K562 (cell line): ENCODE results near the gene ABCF3. TPM values are rescaled to one million over a fixed set of nuclear protein-coding genes. Genes with fewer than 3 reads are reported as not detected.

Experiments used
- ATAC-seq: fragments of 200-7000 bp; cut with Tn5 transposase; 3 replicates; pipeline ENCODE4 v1.9.1; 2020; ENCODE audit warnings: moderate library complexity
- BruUV-seq: library from RNA; stranded (reverse); fragments of 400-500 nt; replicated peaks from 2 replicates; lab custom pipeline; 2021; lab: Mats Ljungman, UMichigan
- CTCF ChIA-PET: fragments of 300-600 bp; formaldehyde crosslinking; extraction: SDS; loops from one replicate; lab custom pipeline; 2021; ENCODE audit warnings: low intra/inter-chr PET ratio; lab: Yijun Ruan, JAX
- POLR2A ChIA-PET: fragments of 300-600, 350-650 bp; sonication (Branson Sonifier 250); formaldehyde crosslinking; extraction: SDS; loops from one replicate; lab custom pipeline; 2021; ENCODE audit warnings: antibody characterized with exemption, inconsistent platforms; lab: Yijun Ruan, JAX
- DNase-seq, 4 experiments: peaks; one replicate each; pipeline versions ENCODE4 v3.0.0 to v3.0.0-alpha.2; 2011 to 2018; ENCODE audit warnings: low spot score in 3 of 4, mixed read lengths in 3 of 4; ENCODE audit errors: extremely low read depth in 1 of 4
- FAIRE-seq: peaks from 2 replicates; lab custom pipeline; 2011; peaks lifted over from hg19 to GRCh38; lab: Jason Lieb, UNC
- H2AFZ ChIP-seq: 2 replicates; pipeline ENCODE4 v1.6.0; 2011; ENCODE audit warnings: low read depth, low read length, control low read depth, inconsistent platforms
- H3K27ac ChIP-seq: fragments of 200-600 bp; 3 replicates; pipeline ENCODE4 v1.8.0; 2011; ENCODE audit warnings: low read depth, mild to moderate bottlenecking, control low read depth, inconsistent platforms, low read length, moderate library complexity, mixed read lengths; ENCODE audit errors: extremely low read depth
- H3K27me3 ChIP-seq, 2 experiments: fragments of 300-600 bp in 1 of 2; 2 replicates in 1 of 2; 3 replicates in 1 of 2; pipeline versions ENCODE4 v1.6.0 to v1.8.0; 2011; ENCODE audit warnings: inconsistent platforms in 2 of 2, low read length in 2 of 2, mild to moderate bottlenecking in 1 of 2, mixed read lengths in 1 of 2, moderate library complexity in 1 of 2; ENCODE audit not compliant: control insufficient read depth in 2 of 2, insufficient read depth in 2 of 2
- H3K36me3 ChIP-seq: fragments of 300-600 bp; 3 replicates; pipeline ENCODE4 v1.8.0; 2011; ENCODE audit warnings: mild to moderate bottlenecking, low read length, inconsistent platforms; ENCODE audit not compliant: control insufficient read depth, insufficient read depth
- H3K4me1 ChIP-seq, 2 experiments: fragments of 200-600 bp in 1 of 2; replicated peaks in 1 of 2; 2 replicates in 1 of 2; 3 replicates in 1 of 2; pipeline versions ENCODE4 v1.5.1 to v1.8.0; 2011; ENCODE audit warnings: inconsistent platforms in 2 of 2, low read length in 2 of 2, mild to moderate bottlenecking in 1 of 2, mixed read lengths in 1 of 2, moderate library complexity in 1 of 2; ENCODE audit not compliant: control insufficient read depth in 2 of 2, insufficient read depth in 2 of 2
- H3K4me2 ChIP-seq: 2 replicates; pipeline ENCODE4 v1.6.1; 2011; ENCODE audit warnings: low read length, control low read depth, inconsistent platforms, mixed read lengths; ENCODE audit not compliant: insufficient read depth
- H3K4me3 ChIP-seq: fragments of 200-600 bp; sonication (generic), shearing (Covaris generic); 2 replicates; pipeline ENCODE4 v1.5.1; 2016; ENCODE audit warnings: control low read depth, inconsistent platforms
- H3K79me2 ChIP-seq: fragments of 200-600 bp; 3 replicates; pipeline ENCODE4 v1.8.0; 2011; ENCODE audit warnings: low read length, inconsistent platforms; ENCODE audit not compliant: control insufficient read depth, insufficient read depth
- H3K9ac ChIP-seq, 2 experiments: 2 replicates each; pipeline versions ENCODE4 v1.6.0 to v1.6.1; 2011; ENCODE audit warnings: low read depth in 2 of 2, low read length in 2 of 2, control low read depth in 1 of 2, inconsistent platforms in 1 of 2, mild to moderate bottlenecking in 1 of 2, mixed read lengths in 1 of 2; ENCODE audit not compliant: insufficient read depth in 1 of 2
- H3K9me1 ChIP-seq: one replicate; pipeline ENCODE4 v1.6.0; 2011; ENCODE audit warnings: inconsistent platforms, mild to moderate bottlenecking, low read length, moderate library complexity; ENCODE audit not compliant: control insufficient read depth, insufficient read depth
- H3K9me3 ChIP-seq: replicated peaks from 2 replicates; pipeline ENCODE4 v1.5.1; 2011; ENCODE audit warnings: low read depth, low read length, inconsistent platforms; ENCODE audit not compliant: control insufficient read depth, insufficient read depth
- H4K20me1 ChIP-seq: replicated peaks from 2 replicates; pipeline ENCODE4 v1.6.1; 2011; ENCODE audit warnings: low read length, inconsistent platforms, mixed read lengths; ENCODE audit not compliant: control insufficient read depth, insufficient read depth
- ATF1 ChIP-seq, 2 experiments: fragments of 450-650 bp in 1 of 2; IDR thresholded peaks; 2 replicates each; pipeline ENCODE4 v1.6.1; 2016; ENCODE audit warnings: missing compliant biosample characterization in 1 of 2, missing genetic modification characterization in 1 of 2
- CCAR2 ChIP-seq: fragments of 200-400 bp; formaldehyde crosslinking; IDR thresholded peaks from 2 replicates; pipeline ENCODE4 v1.6.1; 2017; ENCODE audit warnings: mild to moderate bottlenecking, low read depth, low read length
- EP300 ChIP-seq: IDR thresholded peaks from 2 replicates; pipeline ENCODE4 v1.6.1; 2012; ENCODE audit warnings: low read length, improper control_type of control experiment
- GABPB1 ChIP-seq: sonication (generic); formaldehyde crosslinking; IDR thresholded peaks from 2 replicates; pipeline ENCODE4 v1.8.0; 2022; ENCODE audit warnings: mild to moderate bottlenecking, missing genetic modification reagents
- HDAC8 ChIP-seq: fragments of 450-650 bp; IDR thresholded peaks from 2 replicates; pipeline ENCODE4 v1.6.1; 2016; ENCODE audit warnings: mild to moderate bottlenecking, missing genetic modification characterization, moderate library complexity, missing compliant biosample characterization
- ILK ChIP-seq: fragments of 450-650 bp; IDR thresholded peaks from 2 replicates; pipeline ENCODE4 v1.6.1; 2016; ENCODE audit warnings: missing genetic modification characterization, low read depth, mild to moderate bottlenecking, missing compliant biosample characterization, moderate library complexity, borderline replicate concordance
- L3MBTL2 ChIP-seq: fragments of 450-650 bp; IDR thresholded peaks from 2 replicates; pipeline ENCODE4 v1.6.1; 2016; ENCODE audit warnings: mild to moderate bottlenecking, moderate library complexity
- NR0B1 ChIP-seq: fragments of 450-650 bp; IDR thresholded peaks from one replicate; pipeline ENCODE4 v1.6.1; 2018; ENCODE audit warnings: mild to moderate bottlenecking, moderate library complexity; ENCODE audit not compliant: partially characterized antibody
- SMARCB1 ChIP-seq: IDR thresholded peaks from 2 replicates; pipeline ENCODE4 v1.6.1; 2011; ENCODE audit warnings: improper control_type of control experiment, low read depth; ENCODE audit not compliant: insufficient read length
- TEAD1 ChIP-seq, 2 experiments: fragments of 450-650 bp in 1 of 2; sonication (generic) in 1 of 2; formaldehyde crosslinking; IDR thresholded peaks; 2 replicates each; pipeline versions ENCODE4 v1.4.0 to v1.8.0; 2020 to 2022; ENCODE audit warnings: mild to moderate bottlenecking in 2 of 2, missing genetic modification reagents in 1 of 2
- ZNF143 ChIP-seq: sonication (generic); formaldehyde crosslinking; IDR thresholded peaks from 2 replicates; pipeline ENCODE4 v1.9.0; 2022; ENCODE audit warnings: mild to moderate bottlenecking, missing genetic modification reagents
- ZNF395 ChIP-seq: fragments of 200-800 bp; sonication (Bioruptor generic); IDR thresholded peaks from 2 replicates; pipeline ENCODE4 v1.6.1; 2017; ENCODE audit warnings: missing genetic modification characterization, missing compliant biosample characterization
- ZNF589 ChIP-seq: fragments of 200-800 bp; sonication (Bioruptor generic); IDR thresholded peaks from 2 replicates; pipeline ENCODE4 v1.6.1; 2016; ENCODE audit warnings: low read depth, missing genetic modification characterization, missing compliant biosample characterization
- WGBS: fragments of 100-300 bp; shearing (Covaris generic); methylation state at CpG from one replicate; pipeline ENCODE4 v1.1.6; 2016; ENCODE audit warnings: low coverage, mixed read lengths; ENCODE audit not compliant: insufficient coverage; ENCODE audit errors: missing lambda C conversion rate; 5-methylcytosine and 5-hydroxymethylcytosine counted together
- in situ Hi-C: fragments of 300-500 bp; cut with MboI; formaldehyde crosslinking; loops from 4 replicates; pipeline ENCODE4 v1.15.0; 2018; ENCODE audit warnings: inconsistent platforms, mixed read lengths
- intact Hi-C: fragments of 100-400 bp; cut with micrococcal nuclease; formaldehyde crosslinking; loops from 2 replicates; pipeline ENCODE4 v1.14.2; 2022
- polyA plus RNA-seq, 8 experiments: library from polyadenylated mRNA; depleted of rRNA in 4 of 8; stranded (reverse) in 5 of 8; unstranded in 3 of 8; fragments of >200 nt; fragmentation: Nextera tagmentation in 2 of 8; fragmentation: Illumina TruSeq in 1 of 8; extraction: Ambion mirVana in 2 of 8; extraction: Trizol in 1 of 8; gene quantifications; 2 replicates each; pipeline versions ENCODE4 v1.2.1 to v1.2.3, GENCODE V29; 2011 to 2014; ENCODE audit warnings: inconsistent platforms in 1 of 8, missing spikeins in 1 of 8
- total RNA-seq, 7 experiments: library from RNA; depleted of rRNA in 6 of 7; stranded (reverse); fragments of >200 nt in 6 of 7; fragmentation: Illumina TruSeq in 2 of 7; extraction: Trizol in 2 of 7; gene quantifications; 2 replicates each; pipeline versions ENCODE4 v1.2.1 to v1.2.3, GENCODE V29; 2011 to 2021; ENCODE audit warnings: low replicate concordance in 1 of 7

ABCF3 gene
- total and polyA plus RNA-seq, 9 of the 15 experiments (the other 6 are each of a cell fraction or from before 2014, with no cell fraction given), result 6.7 to 77.9 (median 45.1) TPM

- intact Hi-C loops, result no loop called here
- H3K9ac ChIP-seq, result no peak overlapping the region; a peak in 1 of 4 replicates
Observed at GRCh38 chr3:184167786-184168185, 18.2 kb upstream of the ABCF3 start.

More at GRCh38 chr3:184167786-184168185, 18.2 kb upstream of the ABCF3 start:
- in situ Hi-C loops, result no loop called here
- no peak overlapping the region for H3K27ac ChIP-seq
- ATAC-seq (no peak), FAIRE-seq (no peak), DNase-seq (no peak)
- CTCF ChIA-PET, result no interaction called here
- WGBS, result 92% methylated on average over 8 of the region's 8 CpGs
- H3K4me2 ChIP-seq, result no peak overlapping the region
- no peaks in the 10 kb centered on the region for H3K9me1 ChIP-seq
- POLR2A ChIA-PET, result interaction anchor here (1.0 to 1.4 kb wide), 2 partner anchors 8 to 10 kb away, joined by 3 to 4 read pairs; no protein-coding TSS in a partner anchor
- H3K4me3 ChIP-seq, result no peak overlapping the region
- no TSS peak for BruUV-seq
- peaks cover 14 to 21% of the 10 kb centered on the region in 2 experiments; a peak in 4 of 5 replicates for H3K4me1 ChIP-seq
- no peaks in the 10 kb centered on the region for H3K9me3 ChIP-seq
- no peak for TF ChIP-seq NR0B1
- TF ChIP-seq GABPB1 (CRISPR knock-in tag), result no peak
- TF ChIP-seq ILK (tag), result no peak
- TF ChIP-seq SMARCB1, result no peak
- TF ChIP-seq ZNF395 (CRISPR knock-in tag), result no peak
- TF ChIP-seq TEAD1 (CRISPR knock-in tag; IDR thresholded peaks at IDR 0.05), result no peak
- TF ChIP-seq HDAC8 (tag), result no peak
- no peak for TF ChIP-seq EP300
- TF ChIP-seq L3MBTL2, result no peak
- TF ChIP-seq ZNF143 (CRISPR knock-in tag), result no peak
- TF ChIP-seq CCAR2, result no peak
- TF ChIP-seq ATF1 (CRISPR knock-in tag; IDR thresholded peaks at IDR 0.05), result no peak
- no peak for TF ChIP-seq ATF1 (tag; IDR thresholded peaks at IDR 0.05)
- TF ChIP-seq ZNF589, result no peak
- no peaks in the 10 kb centered on the region for H4K20me1 ChIP-seq
- no peak overlapping the region for H2AFZ ChIP-seq
- no peaks in the 10 kb centered on the region for H3K27me3 ChIP-seq
- peaks cover 97% of the 10 kb centered on the region; the same call in 2 of the 3 replicates for H3K36me3 ChIP-seq
- H3K79me2 ChIP-seq, result no peaks in the 10 kb centered on the region
